GM12878 (cell line): Measurements from ENCODE around the gene FAM234B. TPM values are rescaled to one million over a fixed set of nuclear protein-coding genes. Genes with fewer than 3 reads are reported as not detected.

Experiments used
- ATAC-seq: fragments of 200-7000 bp; cut with Tn5 transposase; 3 replicates; pipeline ENCODE4 v1.9.1; 2020; ENCODE audit warnings: mild to moderate bottlenecking, moderate library complexity
- BruUV-seq: library from RNA; stranded (reverse); fragments of 400-500 nt; replicated peaks from 2 replicates; lab custom pipeline; 2021; lab: Mats Ljungman, UMichigan
- CTCF ChIA-PET: fragments of 300-600 bp; sonication (Branson Sonifier 250); formaldehyde crosslinking; extraction: SDS; loops from one replicate; lab custom pipeline; 2021; ENCODE audit warnings: inconsistent platforms; lab: Yijun Ruan, JAX
- POLR2A ChIA-PET: fragments of 350-600 bp; formaldehyde crosslinking; extraction: SDS; loops from one replicate; lab custom pipeline; 2021; ENCODE audit warnings: inconsistent platforms; lab: Charles Lee
- RAD21 ChIA-PET: fragments of 300-600 bp; sonication (Branson Sonifier 250); formaldehyde crosslinking; loops from one replicate; lab custom pipeline; 2023; ENCODE audit warnings: antibody characterized with exemption; ENCODE audit not compliant: unreplicated experiment; lab: Charles Lee
- SMC1A ChIA-PET: fragments of 300-600 bp; sonication (Branson Sonifier 250); formaldehyde crosslinking; loops from one replicate; lab custom pipeline; 2023; ENCODE audit not compliant: unreplicated experiment, uncharacterized antibody; lab: Charles Lee
- DNase-seq: peaks from one replicate; pipeline ENCODE4 v3.0.0-alpha.2; 2011; ENCODE audit warnings: low read depth, low spot score
- FAIRE-seq: peaks from 3 replicates; lab custom pipeline; 2011; peaks lifted over from hg19 to GRCh38; lab: Jason Lieb, UNC
- H2AFZ ChIP-seq: 2 replicates; pipeline ENCODE4 v1.6.0; 2011; ENCODE audit warnings: low read depth, low read length, control low read depth; ENCODE audit not compliant: control insufficient read depth
- H3K27ac ChIP-seq: 2 replicates; pipeline ENCODE4 v1.5.1; 2011; ENCODE audit warnings: control low read depth; ENCODE audit not compliant: control insufficient read depth, insufficient read depth
- H3K27me3 ChIP-seq, 2 experiments: replicated peaks in 1 of 2; 2 replicates each; pipeline versions ENCODE4 v1.6.0 to v1.6.1; 2011; ENCODE audit warnings: low read length in 1 of 2; ENCODE audit not compliant: control insufficient read depth in 2 of 2, insufficient read depth in 2 of 2
- H3K36me3 ChIP-seq, 2 experiments: 2 replicates each; pipeline ENCODE4 v1.5.1; 2011; ENCODE audit warnings: low read length in 1 of 2; ENCODE audit not compliant: control insufficient read depth in 2 of 2, insufficient read depth in 2 of 2
- H3K4me1 ChIP-seq: 2 replicates; pipeline ENCODE4 v1.6.1; 2011; ENCODE audit warnings: mild to moderate bottlenecking, low read length, moderate library complexity, mixed read lengths; ENCODE audit not compliant: control insufficient read depth, insufficient read depth
- H3K4me2 ChIP-seq: 2 replicates; pipeline ENCODE4 v1.6.0; 2011; ENCODE audit warnings: control low read depth; ENCODE audit not compliant: control insufficient read depth, insufficient read depth
- H3K4me3 ChIP-seq: fragments of 200-600 bp; sonication (generic); 2 replicates; pipeline ENCODE4 v1.5.1; 2016
- H3K79me2 ChIP-seq: 2 replicates; pipeline ENCODE4 v1.6.0; 2011; ENCODE audit warnings: low read length; ENCODE audit not compliant: control insufficient read depth, insufficient read depth
- H3K9ac ChIP-seq: 2 replicates; pipeline ENCODE4 v1.8.0; 2011; ENCODE audit warnings: low read length, control low read depth, mixed read lengths; ENCODE audit not compliant: control insufficient read depth, insufficient read depth
- H3K9me3 ChIP-seq: replicated peaks from 3 replicates; pipeline ENCODE4 v1.5.1; 2011; ENCODE audit warnings: mild to moderate bottlenecking, low read length; ENCODE audit not compliant: control insufficient read depth, insufficient read depth
- H4K20me1 ChIP-seq: 2 replicates; pipeline ENCODE4 v1.6.0; 2011; ENCODE audit not compliant: control insufficient read depth, insufficient read depth
- CREB1 ChIP-seq: IDR thresholded peaks from 2 replicates; pipeline ENCODE4 v1.6.1; 2012; ENCODE audit warnings: low read depth, mild to moderate bottlenecking, inconsistent platforms
- JUNB ChIP-seq: IDR thresholded peaks from 2 replicates; pipeline ENCODE4 v1.6.1; 2016; ENCODE audit warnings: antibody characterized with exemption, mild to moderate bottlenecking
- KDM1A ChIP-seq: fragments of 200-600 bp; sonication (generic); IDR thresholded peaks from 2 replicates; pipeline ENCODE4 v1.6.1; 2016; ENCODE audit warnings: borderline replicate concordance
- KLF5 ChIP-seq: fragments of 450-650 bp; IDR thresholded peaks from 2 replicates; pipeline ENCODE4 v1.6.1; 2014; ENCODE audit warnings: mild to moderate bottlenecking; ENCODE audit not compliant: partially characterized antibody
- MEF2B ChIP-seq: fragments of 450-650 bp; IDR thresholded peaks from 2 replicates; pipeline ENCODE4 v1.6.1; 2018; ENCODE audit warnings: mild to moderate bottlenecking, moderate library complexity; ENCODE audit not compliant: partially characterized antibody, poor library complexity, severe bottlenecking
- MTA2 ChIP-seq: fragments of 450-650 bp; IDR thresholded peaks from 2 replicates; pipeline ENCODE4 v1.6.1; 2016; ENCODE audit warnings: low read depth, mild to moderate bottlenecking, moderate library complexity
- NFXL1 ChIP-seq: fragments of 450-650 bp; IDR thresholded peaks from 2 replicates; pipeline ENCODE4 v1.6.1; 2017; ENCODE audit warnings: antibody characterized with exemption, mild to moderate bottlenecking, borderline replicate concordance
- NRF1 ChIP-seq: conservative IDR thresholded peaks from 2 replicates; pipeline ENCODE4 v1.6.1; 2011; ENCODE audit warnings: mild to moderate bottlenecking, low read depth, low read length, improper control_type of control experiment
- PAX8 ChIP-seq: fragments of 450-650 bp; IDR thresholded peaks from 2 replicates; pipeline ENCODE4 v1.6.1; 2017; ENCODE audit warnings: mild to moderate bottlenecking, moderate library complexity
- RFX5 ChIP-seq: IDR thresholded peaks from 2 replicates; pipeline ENCODE4 v1.6.1; 2011; ENCODE audit warnings: low read depth, low read length, improper control_type of control experiment
- RUNX3 ChIP-seq: IDR thresholded peaks from 2 replicates; pipeline ENCODE4 v1.6.1; 2012; ENCODE audit warnings: low read length, inconsistent platforms
- TCF3 ChIP-seq: IDR thresholded peaks from 2 replicates; pipeline ENCODE4 v1.6.1; 2012; ENCODE audit warnings: low read depth, mild to moderate bottlenecking, low read length, borderline replicate concordance; ENCODE audit not compliant: insufficient read depth
- YY1 ChIP-seq: IDR thresholded peaks from 2 replicates; pipeline ENCODE4 v1.6.1; 2011; ENCODE audit warnings: low read depth, mild to moderate bottlenecking, low read length
- ZNF622 ChIP-seq: fragments of 450-650 bp; IDR thresholded peaks from 2 replicates; pipeline ENCODE4 v1.6.1; 2017; ENCODE audit warnings: mild to moderate bottlenecking, inconsistent platforms
- WGBS: methylation state at CpG from one replicate; pipeline ENCODE4 v1.1.6; 2016; ENCODE audit warnings: low lambda C conversion rate; ENCODE audit not compliant: insufficient replicate concordance, insufficient coverage; ENCODE audit errors: missing lambda C conversion rate; 5-methylcytosine and 5-hydroxymethylcytosine counted together
- in situ Hi-C: fragments of 300-500 bp; cut with MboI; formaldehyde crosslinking; loops from 9 replicates; pipeline ENCODE4 v1.14.3; 2018; ENCODE audit warnings: mixed read lengths
- intact Hi-C: fragments of 100-400 bp; cut with micrococcal nuclease; formaldehyde crosslinking; loops from one replicate; pipeline ENCODE4 v1.14.2; 2022; ENCODE audit not compliant: unreplicated experiment
- polyA plus RNA-seq, 11 experiments: library from polyadenylated mRNA; depleted of rRNA in 4 of 11; unstranded in 6 of 11; stranded (reverse) in 5 of 11; fragments of >200 nt; fragmentation: Nextera tagmentation in 4 of 11; fragmentation: Illumina TruSeq in 1 of 11; extraction: Ambion mirVana in 4 of 11; extraction: Trizol in 1 of 11; gene quantifications; 1 replicate in 1 of 11; 2 replicates in 10 of 11; pipeline versions ENCODE4 v1.2.1 to v1.2.3, GENCODE V29; 2011 to 2016; ENCODE audit warnings: inconsistent platforms in 2 of 11, missing spikeins in 2 of 11, low read depth in 1 of 11
- total RNA-seq, 4 experiments: library from RNA; depleted of rRNA in 3 of 4; stranded (reverse); fragments of >200 nt in 3 of 4; fragmentation: Illumina TruSeq in 1 of 4; extraction: Trizol in 1 of 4; gene quantifications; 2 replicates each; pipeline versions ENCODE4 v1.2.1 to v1.2.3, GENCODE V29; 2013 to 2021
- TF ChIP-seq, protein P1 (sequence below): fragments of 450-650 bp; IDR thresholded peaks from 2 replicates; pipeline ENCODE4 v1.6.1; 2017; ENCODE audit warnings: low read depth, mild to moderate bottlenecking, moderate library complexity
- TF ChIP-seq, protein P2 (sequence below): fragments of 450-650 bp; conservative IDR thresholded peaks from 2 replicates; pipeline ENCODE4 v1.6.1; 2017; ENCODE audit warnings: mild to moderate bottlenecking, moderate library complexity

FAM234B gene
- total and polyA plus RNA-seq, 10 of the 15 experiments (the other 5 are each of a cell fraction or from before 2014, with no cell fraction given) = 0.09 to 2.8 (median 0.18) TPM

- no peaks in the 10 kb centered on the region; the same call in 2 of the 3 replicates for H3K9me3 ChIP-seq
- ChIA-PET SMC1A (no interaction called here), RAD21 (interaction anchor here (0.6 kb wide), 1 partner anchor 507 kb away, joined by 3 read pairs; no protein-coding TSS in a partner anchor), POLR2A (no interaction called here), CTCF (interaction anchor here (1.4 kb wide), 1 partner anchor 25 kb away, joined by 4 read pairs; no protein-coding TSS in a partner anchor)
- no peak overlapping the region for H3K4me3 ChIP-seq
- no peak overlapping the region for H2AFZ ChIP-seq
- H3K4me2 ChIP-seq = no peak overlapping the region
- no peaks in the 10 kb centered on the region for H3K79me2 ChIP-seq
- H3K27me3 ChIP-seq = no peaks in the 10 kb centered on the region
- TF ChIP-seq NRF1 = no peak
- TF ChIP-seq RUNX3 = no peak
- no peak for TF ChIP-seq MTA2
- no peak for TF ChIP-seq MEF2B
- no peak for TF ChIP-seq TCF3
- TF ChIP-seq PAX8 = no peak
- in situ Hi-C loops (no loop called here), intact Hi-C loops (no loop called here)
- no peaks in the 10 kb centered on the region for H3K4me1 ChIP-seq
- no peak overlapping the region for H3K9ac ChIP-seq
- DNase-seq = no peak
- BruUV-seq = no TSS peak
- no peak for ATAC-seq
- FAIRE-seq = no peak
- no peaks in the 10 kb centered on the region for H3K36me3 ChIP-seq
- H3K27ac ChIP-seq = no peak overlapping the region
- no peaks in the 10 kb centered on the region for H4K20me1 ChIP-seq
Observed at GRCh38 chr12:13075118-13075480, 30.9 kb downstream of the FAM234B start.

DNA sequence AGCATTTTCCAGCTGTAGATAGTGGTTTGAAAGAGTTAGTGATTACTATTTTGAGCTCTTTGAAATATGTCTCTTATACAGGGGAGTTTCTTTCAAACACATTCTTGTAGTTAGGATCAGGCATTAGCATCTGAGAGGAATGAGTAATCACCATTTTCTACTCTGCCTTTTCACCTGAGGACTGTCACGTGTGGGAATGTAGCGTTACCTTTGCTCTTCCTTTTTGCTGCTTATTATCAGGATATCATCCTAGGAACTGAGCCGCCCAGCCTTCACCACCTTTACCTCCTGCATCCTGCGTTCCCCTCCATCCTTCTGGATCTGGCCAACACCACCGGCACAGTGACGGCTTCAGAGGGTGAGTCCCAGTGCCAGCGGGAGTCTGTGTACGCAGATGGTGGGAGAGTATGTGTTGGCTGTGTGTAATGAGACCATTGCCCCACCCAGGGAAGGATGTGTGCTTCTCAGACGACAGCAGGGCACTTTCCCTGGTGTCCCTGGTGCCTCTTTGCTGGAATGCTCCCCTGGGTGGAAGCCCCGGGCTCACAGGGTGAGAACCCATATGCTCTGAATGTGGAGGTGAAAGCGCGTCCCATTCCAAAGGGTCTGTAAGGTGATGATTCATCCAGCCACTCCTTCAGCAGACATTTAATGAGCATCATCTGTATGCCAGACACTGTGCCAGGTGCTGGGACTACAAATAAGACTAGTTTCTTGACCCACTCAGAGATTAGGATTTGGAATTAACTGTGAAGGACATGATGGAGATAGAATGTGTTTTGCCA is 31.8 kb downstream of the FAM234B start:
- Histone ChIP-seq H4K20me1 (no peaks in the 10 kb centered on the region), H3K27me3 (no peaks in the 10 kb centered on the region), H3K79me2 (no peaks in the 10 kb centered on the region), H3K27ac (no peak overlapping the region), H2AFZ (no peak overlapping the region), H3K4me1 (no peaks in the 10 kb centered on the region), H3K4me3 (no peak overlapping the region), H3K9ac (no peak overlapping the region), H3K4me2 (no peak overlapping the region), H3K9me3 (no peaks in the 10 kb centered on the region; the same call in 2 of the 3 replicates), H3K36me3 (no peaks in the 10 kb centered on the region)
- intact Hi-C loops (no loop called here), in situ Hi-C loops (no loop called here)
- WGBS = 76% methylated on average over 12 of the region's 12 CpGs
- ChIA-PET POLR2A (no interaction called here), SMC1A (no interaction called here), RAD21 (no interaction called here), CTCF (no interaction called here)
- ATAC-seq (no peak), FAIRE-seq (no peak), DNase-seq (no peak)
- no TSS peak for BruUV-seq
- TF ChIP-seq, protein P1, sequence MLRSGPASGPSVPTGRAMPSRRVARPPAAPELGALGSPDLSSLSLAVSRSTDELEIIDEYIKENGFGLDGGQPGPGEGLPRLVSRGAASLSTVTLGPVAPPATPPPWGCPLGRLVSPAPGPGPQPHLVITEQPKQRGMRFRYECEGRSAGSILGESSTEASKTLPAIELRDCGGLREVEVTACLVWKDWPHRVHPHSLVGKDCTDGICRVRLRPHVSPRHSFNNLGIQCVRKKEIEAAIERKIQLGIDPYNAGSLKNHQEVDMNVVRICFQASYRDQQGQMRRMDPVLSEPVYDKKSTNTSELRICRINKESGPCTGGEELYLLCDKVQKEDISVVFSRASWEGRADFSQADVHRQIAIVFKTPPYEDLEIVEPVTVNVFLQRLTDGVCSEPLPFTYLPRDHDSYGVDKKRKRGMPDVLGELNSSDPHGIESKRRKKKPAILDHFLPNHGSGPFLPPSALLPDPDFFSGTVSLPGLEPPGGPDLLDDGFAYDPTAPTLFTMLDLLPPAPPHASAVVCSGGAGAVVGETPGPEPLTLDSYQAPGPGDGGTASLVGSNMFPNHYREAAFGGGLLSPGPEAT = no peak
- TF ChIP-seq YY1 (no peak), ZNF622 (no peak), CREB1 (no peak), KLF5 (no peak), NFXL1 (no peak), JUNB (no peak), KDM1A (no peak), PAX8 (no peak), RFX5 (no peak)
- TF ChIP-seq, protein P2, sequence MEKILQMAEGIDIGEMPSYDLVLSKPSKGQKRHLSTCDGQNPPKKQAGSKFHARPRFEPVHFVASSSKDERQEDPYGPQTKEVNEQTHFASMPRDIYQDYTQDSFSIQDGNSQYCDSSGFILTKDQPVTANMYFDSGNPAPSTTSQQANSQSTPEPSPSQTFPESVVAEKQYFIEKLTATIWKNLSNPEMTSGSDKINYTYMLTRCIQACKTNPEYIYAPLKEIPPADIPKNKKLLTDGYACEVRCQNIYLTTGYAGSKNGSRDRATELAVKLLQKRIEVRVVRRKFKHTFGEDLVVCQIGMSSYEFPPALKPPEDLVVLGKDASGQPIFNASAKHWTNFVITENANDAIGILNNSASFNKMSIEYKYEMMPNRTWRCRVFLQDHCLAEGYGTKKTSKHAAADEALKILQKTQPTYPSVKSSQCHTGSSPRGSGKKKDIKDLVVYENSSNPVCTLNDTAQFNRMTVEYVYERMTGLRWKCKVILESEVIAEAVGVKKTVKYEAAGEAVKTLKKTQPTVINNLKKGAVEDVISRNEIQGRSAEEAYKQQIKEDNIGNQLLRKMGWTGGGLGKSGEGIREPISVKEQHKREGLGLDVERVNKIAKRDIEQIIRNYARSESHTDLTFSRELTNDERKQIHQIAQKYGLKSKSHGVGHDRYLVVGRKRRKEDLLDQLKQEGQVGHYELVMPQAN = no peak
